Activated T-cell treated with anti-CD3 and anti-CD28 coated beads for 4 hours (primary cell): ENCODE data around the gene BTNL8.

Experiments
- DNase-seq: peaks from one replicate; pipeline ENCODE4 v3.0.0-alpha.2; 2020

The BTNL8 gene

GRCh38 chr5:180970336-180970735, 71.4 kb downstream of the BTNL8 start:
- DNase-seq: no peak

GRCh38 chr5:180970875-180971274, 71.9 kb downstream of the BTNL8 start:
- no peak for DNase-seq

GRCh38 chr5:180974612-180975315, 75.8 kb downstream of the BTNL8 start:
- DNase-seq: no peak

- DNase-seq: no peak
These were observed 76.4 kb downstream of the BTNL8 start for GRCh38 chr5:180975338-180975737.

GRCh38 chr5:180976518-180976917, 77.6 kb downstream of the BTNL8 start:
- no peak for DNase-seq

GRCh38 chr5:180977852-180978251, 78.9 kb downstream of the BTNL8 start:
- DNase-seq: no peak

DNA sequence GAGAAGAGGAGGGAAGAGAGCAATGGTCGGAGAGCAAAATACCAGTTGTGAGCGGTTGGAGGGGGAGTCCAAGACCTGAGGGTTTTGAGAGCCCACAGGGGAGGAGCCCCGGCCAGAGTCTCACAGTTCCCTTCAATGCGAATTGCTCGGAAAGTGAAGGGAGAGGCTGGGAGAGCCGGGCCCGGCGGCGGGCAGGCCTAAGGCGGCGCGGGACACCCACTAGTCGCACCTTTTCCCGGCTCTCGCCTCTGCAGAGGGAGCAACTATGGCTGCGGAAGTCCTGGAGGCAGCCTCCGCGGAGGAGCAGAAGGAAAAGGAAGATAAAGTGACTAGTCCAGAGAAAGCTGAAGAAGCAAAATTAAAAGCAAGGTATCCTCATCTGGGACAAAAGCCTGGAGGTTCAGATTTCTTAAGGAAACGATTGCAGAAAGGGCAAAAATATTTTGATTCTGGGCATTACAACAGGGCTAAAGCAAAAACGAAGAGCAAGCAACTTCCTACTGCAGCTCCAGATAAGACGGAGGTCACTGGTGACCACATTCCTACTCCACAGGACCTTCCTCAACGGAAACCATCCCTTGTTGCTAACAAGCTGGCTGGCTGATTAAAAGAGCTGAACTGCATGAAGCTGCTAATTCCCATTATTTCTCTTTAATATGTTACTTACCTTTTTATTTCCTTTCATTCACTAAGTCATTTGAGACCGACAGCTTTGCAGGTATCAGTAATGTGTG, 83.2 kb downstream of the BTNL8 start:
- DNase-seq: no peak

DNA sequence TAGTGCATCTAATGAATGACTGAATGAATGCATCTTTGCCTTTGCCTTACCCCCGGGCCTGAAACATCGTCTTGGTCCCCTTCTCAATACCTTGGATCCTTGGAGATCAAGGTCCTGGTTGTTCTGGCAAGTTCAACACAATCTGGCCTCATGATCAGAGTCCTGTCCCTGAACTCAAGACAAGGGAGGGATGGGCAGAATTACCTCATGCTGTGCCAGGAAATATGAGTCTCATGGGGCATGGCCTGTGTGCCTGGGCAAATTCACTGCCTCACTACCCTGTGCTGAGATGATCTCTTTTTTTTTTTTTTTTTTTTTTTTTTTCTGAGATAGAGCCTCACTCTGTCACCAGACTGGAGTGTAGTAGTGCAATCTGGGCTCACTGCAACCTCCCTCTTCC, 89.1 kb downstream of the BTNL8 start:
- no peak for DNase-seq

- DNase-seq: no peak
These were observed 89.6 kb downstream of the BTNL8 start, which contains the start of gene BTNL3 for GRCh38 chr5:180988592-180988991. BTNL3 (plus strand) TSS chr5:180988846; CDS start chr5:180989029, 183 bp downstream.

- no peak for DNase-seq
These were observed 91.3 kb downstream of the BTNL8 start for GRCh38 chr5:180990086-180990881.

GRCh38 chr5:180990882-180991242, 91.9 kb downstream of the BTNL8 start:
- DNase-seq: no peak
